SK-N-SH (cell line): ENCODE results near the gene TAF4. TPM values are rescaled to one million over a fixed set of nuclear protein-coding genes. Genes with fewer than 3 reads are reported as not detected.

Experiments
- CTCF ChIA-PET: fragments of 300-600, 350-600 bp; formaldehyde crosslinking; extraction: SDS; loops from one replicate; lab custom pipeline; 2021; lab: Yijun Ruan, JAX
- POLR2A ChIA-PET: fragments of 350-600 bp; sonication (Branson Sonifier 250); formaldehyde crosslinking; extraction: SDS; loops from one replicate; lab custom pipeline; 2020; ENCODE audit warnings: antibody characterized with exemption, inconsistent platforms; lab: Yijun Ruan, JAX
- DNase-seq: peaks from one replicate; pipeline ENCODE4 v3.0.0; 2012
- H2AFZ ChIP-seq: fragments of 200-600 bp; sonication (generic); 2 replicates; pipeline ENCODE4 v1.8.1; 2016; ENCODE audit warnings: antibody characterized with exemption, mild to moderate bottlenecking, low read depth
- H3F3A ChIP-seq: fragments of 200-600 bp; sonication (generic); replicated peaks from 2 replicates; pipeline ENCODE3; 2016; ENCODE audit warnings: antibody characterized with exemption, mild to moderate bottlenecking; ENCODE audit not compliant: insufficient read depth
- H3K27ac ChIP-seq, 2 experiments: fragments of 200-500 bp in 1 of 2; fragments of 200-600 bp in 1 of 2; sonication (Bioruptor generic) in 1 of 2; sonication (generic), shearing (Covaris generic) in 1 of 2; 2 replicates each; pipeline versions ENCODE4 v1.5.1 to v1.6.1; 2014 to 2016; ENCODE audit warnings: low read depth in 2 of 2, inconsistent platforms in 1 of 2, low read length in 1 of 2, mild to moderate bottlenecking in 1 of 2, mixed read lengths in 1 of 2
- H3K27me3 ChIP-seq: fragments of 200-600 bp; sonication (generic), shearing (Covaris generic); 2 replicates; pipeline ENCODE4 v1.6.1; 2016; ENCODE audit warnings: mixed run types; ENCODE audit not compliant: insufficient read depth
- H3K36me3 ChIP-seq, 2 experiments: fragments of 200-500 bp in 1 of 2; fragments of 200-600 bp in 1 of 2; sonication (Bioruptor generic) in 1 of 2; sonication (generic) in 1 of 2; replicated peaks in 1 of 2; 2 replicates each; pipeline versions ENCODE3 to v1.5.1; 2014 to 2016; ENCODE audit warnings: low read length in 1 of 2, mild to moderate bottlenecking in 1 of 2; ENCODE audit not compliant: insufficient read depth in 2 of 2, control insufficient read depth in 1 of 2
- H3K4me1 ChIP-seq, 2 experiments: fragments of 200-500 bp in 1 of 2; fragments of 200-600 bp in 1 of 2; sonication (Bioruptor generic) in 1 of 2; sonication (generic), shearing (Covaris generic) in 1 of 2; 2 replicates each; pipeline versions ENCODE4 v1.5.1 to v1.6.1; 2014 to 2016; ENCODE audit warnings: low read depth in 1 of 2, low read length in 1 of 2, mixed run types in 1 of 2; ENCODE audit not compliant: insufficient read depth in 2 of 2, control insufficient read depth in 1 of 2
- H3K4me2 ChIP-seq: fragments of 200-600 bp; sonication (generic), shearing (Covaris generic); 2 replicates; pipeline ENCODE4 v1.6.1; 2017; ENCODE audit warnings: mixed run types
- H3K4me3 ChIP-seq, 2 experiments: fragments of 200-500 bp in 1 of 2; fragments of 200-600 bp in 1 of 2; sonication (Bioruptor generic) in 1 of 2; sonication (generic), shearing (Covaris generic) in 1 of 2; 2 replicates each; pipeline versions ENCODE4 v1.5.1 to v1.8.1; 2014 to 2016; ENCODE audit warnings: low read depth in 2 of 2, inconsistent platforms in 1 of 2, low read length in 1 of 2, mild to moderate bottlenecking in 1 of 2, mixed read lengths in 1 of 2, moderate library complexity in 1 of 2
- H3K79me2 ChIP-seq: fragments of 200-600 bp; sonication (generic); 2 replicates; pipeline ENCODE4 v1.8.1; 2017; ENCODE audit warnings: mild to moderate bottlenecking; ENCODE audit not compliant: insufficient read depth
- H3K9ac ChIP-seq: fragments of 200-600 bp; sonication (generic); 2 replicates; pipeline ENCODE4 v1.6.1; 2017; ENCODE audit warnings: mixed run types
- H3K9me2 ChIP-seq: fragments of 200-600 bp; sonication (generic); 2 replicates; pipeline ENCODE4 v1.6.1; 2017; ENCODE audit warnings: mixed run types
- H3K9me3 ChIP-seq: fragments of 200-600 bp; sonication (generic); 2 replicates; pipeline ENCODE4 v1.6.1; 2017; ENCODE audit warnings: mixed run types, mild to moderate bottlenecking, moderate library complexity
- H4K20me1 ChIP-seq: fragments of 200-600 bp; sonication (generic); 2 replicates; pipeline ENCODE4 v1.6.1; 2017; ENCODE audit warnings: mild to moderate bottlenecking, mixed run types; ENCODE audit not compliant: insufficient read depth
- CHD2 ChIP-seq: fragments of 150-350 bp; IDR thresholded peaks from 2 replicates; pipeline ENCODE4 v1.6.1; 2018; ENCODE audit warnings: low read length; ENCODE audit not compliant: partially characterized antibody
- EZH2phosphoT487 ChIP-seq: fragments of 200-600 bp; sonication (generic); IDR thresholded peaks from 2 replicates; pipeline ENCODE4 v1.6.1; 2017; ENCODE audit warnings: low read depth, mixed run types, mild to moderate bottlenecking, antibody characterized with exemption, moderate library complexity, borderline replicate concordance
- FOXM1 ChIP-seq: IDR thresholded peaks from 2 replicates; pipeline ENCODE4 v1.4.0; 2012; ENCODE audit warnings: low read depth, mild to moderate bottlenecking
- GATA2 ChIP-seq: sonication (generic); formaldehyde crosslinking; IDR thresholded peaks from 2 replicates; pipeline ENCODE4 v1.5.0; 2020; ENCODE audit warnings: mild to moderate bottlenecking, missing genetic modification reagents
- RAD21 ChIP-seq: IDR thresholded peaks from 2 replicates; pipeline ENCODE4 v1.6.1; 2012; ENCODE audit warnings: mild to moderate bottlenecking, low read length
- SIN3A ChIP-seq: IDR thresholded peaks from 2 replicates; pipeline ENCODE4 v1.6.1; 2012; ENCODE audit warnings: low read depth, mild to moderate bottlenecking, low read length, moderate library complexity, borderline replicate concordance
- TAF1 ChIP-seq: IDR thresholded peaks from 2 replicates; pipeline ENCODE4 v1.6.1; 2012; ENCODE audit warnings: low read depth, mild to moderate bottlenecking, low read length, moderate library complexity, borderline replicate concordance
- TEAD4 ChIP-seq: IDR thresholded peaks from 2 replicates; pipeline ENCODE4 v1.4.0; 2012; ENCODE audit warnings: mild to moderate bottlenecking, borderline replicate concordance; ENCODE audit not compliant: insufficient read depth
- USF1 ChIP-seq: IDR thresholded peaks from 2 replicates; pipeline ENCODE4 v1.4.0; 2012; ENCODE audit warnings: low read depth, borderline replicate concordance
- WGBS: methylation state at CpG from one replicate; pipeline ENCODE4 v1.1.6; 2017; ENCODE audit warnings: low lambda C conversion rate; 5-methylcytosine and 5-hydroxymethylcytosine counted together
- polyA plus RNA-seq, 3 experiments: library from polyadenylated mRNA; depleted of rRNA; stranded (reverse); fragments of >200 nt; gene quantifications; 2 replicates each; pipeline ENCODE4 v1.2.3, GENCODE V29; 2012
- TF ChIP-seq, protein P1 (sequence below): IDR thresholded peaks from 2 replicates; pipeline ENCODE4 v1.6.1; 2012; ENCODE audit warnings: mild to moderate bottlenecking, low read depth, low read length, moderate library complexity
- TF ChIP-seq, protein P2 (sequence below): IDR thresholded peaks from 2 replicates; pipeline ENCODE4; 2012
- TF ChIP-seq, protein P3 (sequence below): fragments of 200-600 bp; sonication (generic); IDR thresholded peaks from 2 replicates; pipeline ENCODE4 v1.6.1; 2017; ENCODE audit warnings: antibody characterized with exemption, mild to moderate bottlenecking, moderate library complexity

TAF4 gene
- polyA plus RNA-seq, 1 of the 3 experiments (the other 2 are of a cell fraction) = 4.8 TPM

GRCh38 chr20:62112368-62112767, 46.7 kb upstream of the TAF4 start:
- Histone ChIP-seq H3K4me2 (no peak overlapping the region), H3K27me3 (no peaks in the 10 kb centered on the region), H4K20me1 (no peaks in the 10 kb centered on the region), H3F3A (no peaks in the 10 kb centered on the region), H3K9me3 (0 out of 2 replicates have a peak, but pooled peaks cover 4% of the 10 kb centered on the region), H3K9me2 (no peaks in the 10 kb centered on the region), H2AFZ (no peak overlapping the region), H3K9ac (no peak overlapping the region), H3K79me2 (no peaks in the 10 kb centered on the region), H3K4me3 (no peak overlapping the region), H3K27ac (no peak overlapping the region), H3K36me3 (no peaks in the 10 kb centered on the region), H3K4me1 (peaks cover 0 to 14% of the 10 kb centered on the region in 2 experiments; a peak in 1 of 4 replicates)
- CTCF ChIA-PET = interaction anchor here (1.1 to 1.5 kb wide), 3 partner anchors 23 to 102 kb away, joined by 3 to 4 read pairs (median 3); no protein-coding TSS in a partner anchor
- TF ChIP-seq, protein P1, sequence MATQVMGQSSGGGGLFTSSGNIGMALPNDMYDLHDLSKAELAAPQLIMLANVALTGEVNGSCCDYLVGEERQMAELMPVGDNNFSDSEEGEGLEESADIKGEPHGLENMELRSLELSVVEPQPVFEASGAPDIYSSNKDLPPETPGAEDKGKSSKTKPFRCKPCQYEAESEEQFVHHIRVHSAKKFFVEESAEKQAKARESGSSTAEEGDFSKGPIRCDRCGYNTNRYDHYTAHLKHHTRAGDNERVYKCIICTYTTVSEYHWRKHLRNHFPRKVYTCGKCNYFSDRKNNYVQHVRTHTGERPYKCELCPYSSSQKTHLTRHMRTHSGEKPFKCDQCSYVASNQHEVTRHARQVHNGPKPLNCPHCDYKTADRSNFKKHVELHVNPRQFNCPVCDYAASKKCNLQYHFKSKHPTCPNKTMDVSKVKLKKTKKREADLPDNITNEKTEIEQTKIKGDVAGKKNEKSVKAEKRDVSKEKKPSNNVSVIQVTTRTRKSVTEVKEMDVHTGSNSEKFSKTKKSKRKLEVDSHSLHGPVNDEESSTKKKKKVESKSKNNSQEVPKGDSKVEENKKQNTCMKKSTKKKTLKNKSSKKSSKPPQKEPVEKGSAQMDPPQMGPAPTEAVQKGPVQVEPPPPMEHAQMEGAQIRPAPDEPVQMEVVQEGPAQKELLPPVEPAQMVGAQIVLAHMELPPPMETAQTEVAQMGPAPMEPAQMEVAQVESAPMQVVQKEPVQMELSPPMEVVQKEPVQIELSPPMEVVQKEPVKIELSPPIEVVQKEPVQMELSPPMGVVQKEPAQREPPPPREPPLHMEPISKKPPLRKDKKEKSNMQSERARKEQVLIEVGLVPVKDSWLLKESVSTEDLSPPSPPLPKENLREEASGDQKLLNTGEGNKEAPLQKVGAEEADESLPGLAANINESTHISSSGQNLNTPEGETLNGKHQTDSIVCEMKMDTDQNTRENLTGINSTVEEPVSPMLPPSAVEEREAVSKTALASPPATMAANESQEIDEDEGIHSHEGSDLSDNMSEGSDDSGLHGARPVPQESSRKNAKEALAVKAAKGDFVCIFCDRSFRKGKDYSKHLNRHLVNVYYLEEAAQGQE = no peak
- TF ChIP-seq TAF1 (no peak), USF1 (no peak), SIN3A (no peak), FOXM1 (no peak)
- TF ChIP-seq, protein P2, sequence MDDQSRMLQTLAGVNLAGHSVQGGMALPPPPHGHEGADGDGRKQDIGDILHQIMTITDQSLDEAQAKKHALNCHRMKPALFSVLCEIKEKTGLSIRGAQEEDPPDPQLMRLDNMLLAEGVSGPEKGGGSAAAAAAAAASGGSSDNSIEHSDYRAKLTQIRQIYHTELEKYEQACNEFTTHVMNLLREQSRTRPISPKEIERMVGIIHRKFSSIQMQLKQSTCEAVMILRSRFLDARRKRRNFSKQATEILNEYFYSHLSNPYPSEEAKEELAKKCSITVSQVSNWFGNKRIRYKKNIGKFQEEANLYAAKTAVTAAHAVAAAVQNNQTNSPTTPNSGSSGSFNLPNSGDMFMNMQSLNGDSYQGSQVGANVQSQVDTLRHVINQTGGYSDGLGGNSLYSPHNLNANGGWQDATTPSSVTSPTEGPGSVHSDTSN = no peak
- no peak for DNase-seq
- POLR2A ChIA-PET = interaction anchor here (1.3 kb wide), 1 partner anchor 10 kb away, joined by 5 read pairs; the partner anchor contains the start of gene LSM14B
- 28% methylated on average over 3 of the region's 6 CpGs for WGBS

DNA sequence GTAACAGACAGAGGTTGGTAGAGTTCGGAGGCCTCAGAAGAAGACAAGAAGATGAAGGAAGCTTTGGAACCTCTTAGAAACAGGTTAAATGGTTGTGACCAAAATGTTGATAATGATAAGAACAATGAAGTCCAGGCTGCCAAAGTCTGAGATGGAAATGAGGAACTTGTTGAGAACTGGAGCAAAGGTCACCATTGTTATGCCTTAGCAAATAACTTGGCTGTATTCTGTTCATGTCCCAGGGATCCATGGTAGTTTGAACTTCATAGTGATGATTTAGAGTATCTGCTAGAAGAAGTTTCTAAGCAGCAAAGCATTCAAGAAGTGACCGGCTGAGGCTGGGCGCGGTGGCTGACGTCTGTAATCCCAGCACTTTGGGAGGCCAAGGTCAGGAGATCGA, 45.5 kb upstream of the TAF4 start:
- 80% methylated on average over 6 of the region's 6 CpGs for WGBS
- Histone ChIP-seq H3K4me1 (peaks cover 0 to 7% of the 10 kb centered on the region in 2 experiments; a peak in 1 of 4 replicates), H3K9ac (no peak overlapping the region), H3K79me2 (no peaks in the 10 kb centered on the region), H3K9me3 (0 out of 2 replicates have a peak, but pooled peaks cover 4% of the 10 kb centered on the region), H3K27me3 (no peaks in the 10 kb centered on the region), H3K9me2 (no peaks in the 10 kb centered on the region), H2AFZ (no peak overlapping the region), H3K4me2 (no peak overlapping the region), H4K20me1 (no peaks in the 10 kb centered on the region), H3K27ac (no peak overlapping the region), H3F3A (no peaks in the 10 kb centered on the region), H3K36me3 (no peaks in the 10 kb centered on the region), H3K4me3 (no peak overlapping the region)
- ChIA-PET CTCF (no interaction called here), POLR2A (no interaction called here)
- DNase-seq = no peak
- TF ChIP-seq GATA2 (CRISPR knock-in tag) (no peak), RAD21 (no peak), CHD2 (no peak), EZH2phosphoT487 (no peak), TEAD4 (no peak)
- TF ChIP-seq, protein P3, sequence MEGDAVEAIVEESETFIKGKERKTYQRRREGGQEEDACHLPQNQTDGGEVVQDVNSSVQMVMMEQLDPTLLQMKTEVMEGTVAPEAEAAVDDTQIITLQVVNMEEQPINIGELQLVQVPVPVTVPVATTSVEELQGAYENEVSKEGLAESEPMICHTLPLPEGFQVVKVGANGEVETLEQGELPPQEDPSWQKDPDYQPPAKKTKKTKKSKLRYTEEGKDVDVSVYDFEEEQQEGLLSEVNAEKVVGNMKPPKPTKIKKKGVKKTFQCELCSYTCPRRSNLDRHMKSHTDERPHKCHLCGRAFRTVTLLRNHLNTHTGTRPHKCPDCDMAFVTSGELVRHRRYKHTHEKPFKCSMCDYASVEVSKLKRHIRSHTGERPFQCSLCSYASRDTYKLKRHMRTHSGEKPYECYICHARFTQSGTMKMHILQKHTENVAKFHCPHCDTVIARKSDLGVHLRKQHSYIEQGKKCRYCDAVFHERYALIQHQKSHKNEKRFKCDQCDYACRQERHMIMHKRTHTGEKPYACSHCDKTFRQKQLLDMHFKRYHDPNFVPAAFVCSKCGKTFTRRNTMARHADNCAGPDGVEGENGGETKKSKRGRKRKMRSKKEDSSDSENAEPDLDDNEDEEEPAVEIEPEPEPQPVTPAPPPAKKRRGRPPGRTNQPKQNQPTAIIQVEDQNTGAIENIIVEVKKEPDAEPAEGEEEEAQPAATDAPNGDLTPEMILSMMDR = no peak
